GM12878 (cell line): Measurements from ENCODE around the gene NYAP1. TPM values are rescaled to one million over a fixed set of nuclear protein-coding genes. Genes with fewer than 3 reads are reported as not detected.

ENCODE experiments used
- BCL11A ChIP-seq: IDR thresholded peaks from 2 replicates; pipeline ENCODE4 v1.6.1; 2011; ENCODE audit warnings: low read depth, low read length
- DPF2 ChIP-seq: fragments of 450-650 bp; IDR thresholded peaks from 2 replicates; pipeline ENCODE4 v1.6.1; 2017; ENCODE audit warnings: mild to moderate bottlenecking
- EZH2 ChIP-seq: IDR thresholded peaks from 2 replicates; pipeline ENCODE4 v1.6.1; 2012; ENCODE audit warnings: low read depth, mild to moderate bottlenecking, control low read depth, inconsistent platforms, low read length, borderline replicate concordance; ENCODE audit not compliant: control insufficient read depth
- IKZF2 ChIP-seq, 2 experiments: fragments of 450-650 bp; IDR thresholded peaks; 2 replicates each; pipeline ENCODE4 v1.6.1; 2017; ENCODE audit warnings: mild to moderate bottlenecking in 2 of 2, moderate library complexity in 2 of 2
- JUNB ChIP-seq: IDR thresholded peaks from 2 replicates; pipeline ENCODE4 v1.6.1; 2016; ENCODE audit warnings: antibody characterized with exemption, mild to moderate bottlenecking
- KLF5 ChIP-seq: fragments of 450-650 bp; IDR thresholded peaks from 2 replicates; pipeline ENCODE4 v1.6.1; 2014; ENCODE audit warnings: mild to moderate bottlenecking; ENCODE audit not compliant: partially characterized antibody
- SREBF1 ChIP-seq: IDR thresholded peaks from 2 replicates; pipeline ENCODE4 v1.6.1; 2012; ENCODE audit warnings: mild to moderate bottlenecking, low read length
- polyA plus RNA-seq, 11 experiments: library from polyadenylated mRNA; depleted of rRNA in 4 of 11; unstranded in 6 of 11; stranded (reverse) in 5 of 11; fragments of >200 nt; fragmentation: Nextera tagmentation in 4 of 11; fragmentation: Illumina TruSeq in 1 of 11; extraction: Ambion mirVana in 4 of 11; extraction: Trizol in 1 of 11; gene quantifications; 1 replicate in 1 of 11; 2 replicates in 10 of 11; pipeline versions ENCODE4 v1.2.1 to v1.2.3, GENCODE V29; 2011 to 2016; ENCODE audit warnings: inconsistent platforms in 2 of 11, missing spikeins in 2 of 11, low read depth in 1 of 11
- total RNA-seq, 4 experiments: library from RNA; depleted of rRNA in 3 of 4; stranded (reverse); fragments of >200 nt in 3 of 4; fragmentation: Illumina TruSeq in 1 of 4; extraction: Trizol in 1 of 4; gene quantifications; 2 replicates each; pipeline versions ENCODE4 v1.2.1 to v1.2.3, GENCODE V29; 2013 to 2021
- TF ChIP-seq, protein P1 (sequence below): IDR thresholded peaks from 2 replicates; pipeline ENCODE4 v1.6.1; 2012; ENCODE audit warnings: improper control_type of control experiment, low read depth, low read length; ENCODE audit not compliant: insufficient replicate concordance

The NYAP1 gene
- total and polyA plus RNA-seq, 10 of the 15 experiments (the other 5 are each of a cell fraction or from before 2014, with no cell fraction given): 0.04 to 0.28 (median 0.11) TPM; not detected in 6

DNA sequence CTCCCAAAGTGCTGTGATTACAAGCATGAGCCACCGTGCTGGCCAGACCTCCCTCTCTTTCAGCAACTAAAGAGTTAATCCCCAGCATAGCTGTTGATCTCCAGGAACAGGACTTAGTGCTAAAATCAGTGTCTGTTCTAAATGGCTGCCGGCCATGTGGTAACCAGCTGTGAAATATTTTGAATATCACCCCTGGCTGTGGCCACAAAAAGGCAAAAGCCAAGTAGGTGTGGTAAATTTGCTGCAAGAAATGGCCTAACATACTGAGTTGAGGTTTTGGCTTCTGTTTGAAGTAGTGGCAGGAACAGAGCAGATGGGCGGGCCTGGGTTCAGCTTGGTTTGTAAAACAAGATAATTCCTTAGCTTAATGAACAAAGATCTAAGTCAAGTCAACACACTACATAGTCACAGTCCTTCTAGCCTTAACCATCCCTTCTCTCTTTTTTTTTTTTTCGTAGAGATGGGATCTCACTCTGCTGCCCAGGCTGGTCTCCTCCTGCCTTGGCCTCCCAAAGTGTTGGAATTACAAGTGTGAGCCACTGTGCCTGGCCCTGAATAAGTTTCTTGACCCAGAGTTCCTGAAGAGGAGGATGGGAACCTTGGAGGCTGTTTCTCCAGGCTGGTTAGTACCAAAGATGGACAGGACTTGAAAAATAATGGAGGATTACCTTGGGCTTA, 32.5 kb downstream of the NYAP1 start (continued):
- TF ChIP-seq KLF5 (no peak), BCL11A (0 out of 2 replicates have a peak, but pooled peaks have one; percentile 23), IKZF2 (IDR thresholded peaks at IDR 0.05) (peak; percentile 45 to 52; a peak in 2 of 4 replicates), SREBF1 (no peak), EZH2 (no peak), JUNB (no peak), DPF2 (0 out of 2 replicates have a peak, but pooled peaks have one; percentile 31)
- TF ChIP-seq, protein P1, sequence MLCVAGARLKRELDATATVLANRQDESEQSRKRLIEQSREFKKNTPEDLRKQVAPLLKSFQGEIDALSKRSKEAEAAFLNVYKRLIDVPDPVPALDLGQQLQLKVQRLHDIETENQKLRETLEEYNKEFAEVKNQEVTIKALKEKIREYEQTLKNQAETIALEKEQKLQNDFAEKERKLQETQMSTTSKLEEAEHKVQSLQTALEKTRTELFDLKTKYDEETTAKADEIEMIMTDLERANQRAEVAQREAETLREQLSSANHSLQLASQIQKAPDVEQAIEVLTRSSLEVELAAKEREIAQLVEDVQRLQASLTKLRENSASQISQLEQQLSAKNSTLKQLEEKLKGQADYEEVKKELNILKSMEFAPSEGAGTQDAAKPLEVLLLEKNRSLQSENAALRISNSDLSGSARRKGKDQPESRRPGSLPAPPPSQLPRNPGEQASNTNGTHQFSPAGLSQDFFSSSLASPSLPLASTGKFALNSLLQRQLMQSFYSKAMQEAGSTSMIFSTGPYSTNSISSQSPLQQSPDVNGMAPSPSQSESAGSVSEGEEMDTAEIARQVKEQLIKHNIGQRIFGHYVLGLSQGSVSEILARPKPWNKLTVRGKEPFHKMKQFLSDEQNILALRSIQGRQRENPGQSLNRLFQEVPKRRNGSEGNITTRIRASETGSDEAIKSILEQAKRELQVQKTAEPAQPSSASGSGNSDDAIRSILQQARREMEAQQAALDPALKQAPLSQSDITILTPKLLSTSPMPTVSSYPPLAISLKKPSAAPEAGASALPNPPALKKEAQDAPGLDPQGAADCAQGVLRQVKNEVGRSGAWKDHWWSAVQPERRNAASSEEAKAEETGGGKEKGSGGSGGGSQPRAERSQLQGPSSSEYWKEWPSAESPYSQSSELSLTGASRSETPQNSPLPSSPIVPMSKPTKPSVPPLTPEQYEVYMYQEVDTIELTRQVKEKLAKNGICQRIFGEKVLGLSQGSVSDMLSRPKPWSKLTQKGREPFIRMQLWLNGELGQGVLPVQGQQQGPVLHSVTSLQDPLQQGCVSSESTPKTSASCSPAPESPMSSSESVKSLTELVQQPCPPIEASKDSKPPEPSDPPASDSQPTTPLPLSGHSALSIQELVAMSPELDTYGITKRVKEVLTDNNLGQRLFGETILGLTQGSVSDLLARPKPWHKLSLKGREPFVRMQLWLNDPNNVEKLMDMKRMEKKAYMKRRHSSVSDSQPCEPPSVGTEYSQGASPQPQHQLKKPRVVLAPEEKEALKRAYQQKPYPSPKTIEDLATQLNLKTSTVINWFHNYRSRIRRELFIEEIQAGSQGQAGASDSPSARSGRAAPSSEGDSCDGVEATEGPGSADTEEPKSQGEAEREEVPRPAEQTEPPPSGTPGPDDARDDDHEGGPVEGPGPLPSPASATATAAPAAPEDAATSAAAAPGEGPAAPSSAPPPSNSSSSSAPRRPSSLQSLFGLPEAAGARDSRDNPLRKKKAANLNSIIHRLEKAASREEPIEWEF: no peak
- TF ChIP-seq, all 136 proteins: peak for 28
